GM19023 (cell line): Measurements from ENCODE around the gene ZNF691.

Experiments used
- ATAC-seq: cut with Tn5 transposase; IDR thresholded peaks from one replicate; pipeline ENCODE4 v1.9.1; 2021; ENCODE audit warnings: mild to moderate bottlenecking, moderate library complexity; ENCODE audit not compliant: unreplicated experiment

Gene ZNF691

GRCh38 chr1:42832641-42833240 is 13.7 kb upstream of the ZNF691 start:
- no peak for ATAC-seq

GRCh38 chr1:42833981-42834380 is 12.4 kb upstream of the ZNF691 start:
- ATAC-seq, result no peak

GRCh38 chr1:42834803-42835202 is 11.6 kb upstream of the ZNF691 start:
- no peak for ATAC-seq

GRCh38 chr1:42835422-42835821 is 11.0 kb upstream of the ZNF691 start:
- ATAC-seq, result no peak

- no peak for ATAC-seq
Measured at GRCh38 chr1:42837709-42838108, 8.7 kb upstream of the ZNF691 start.

GRCh38 chr1:42838482-42839190 is 7.8 kb upstream of the ZNF691 start:
- ATAC-seq, result no peak

- ATAC-seq, result no peak
Measured at GRCh38 chr1:42841010-42841409, 5.4 kb upstream of the ZNF691 start.

GRCh38 chr1:42841440-42842147 is 4.8 kb upstream of the ZNF691 start:
- ATAC-seq, result no peak

GRCh38 chr1:42844592-42845140 is 1.7 kb upstream of the ZNF691 start:
- no peak for ATAC-seq

- ATAC-seq, result no peak
Measured at GRCh38 chr1:42845193-42845592, 1.2 kb upstream of the ZNF691 start.

- ATAC-seq, result peak; percentile 23
Measured at GRCh38 chr1:42845866-42846256, 552 bp upstream of the ZNF691 start.

- ATAC-seq, result no peak
Measured at GRCh38 chr1:42847111-42847595, 740 bp downstream of the ZNF691 start.

GRCh38 chr1:42847721-42848460 is 1.5 kb downstream of the ZNF691 start:
- no peak for ATAC-seq

- ATAC-seq, result no peak
Measured at GRCh38 chr1:42848823-42849537, 2.6 kb downstream of the ZNF691 start.

- ATAC-seq, result no peak
Measured at GRCh38 chr1:42849944-42850343, 3.5 kb downstream of the ZNF691 start.

- no peak for ATAC-seq
Measured at GRCh38 chr1:42851420-42851819, 5.0 kb downstream of the ZNF691 start.

- no peak for ATAC-seq
Measured at GRCh38 chr1:42851960-42852607, 5.7 kb downstream of the ZNF691 start.

- ATAC-seq, result no peak
Measured at GRCh38 chr1:42852608-42852980, 6.2 kb downstream of the ZNF691 start.

- no peak for ATAC-seq
Measured at GRCh38 chr1:42853116-42853884, 6.9 kb downstream of the ZNF691 start.
